Measurements from ENCODE around the gene RPS4Y1.
"Not testable (repeated sequence)": the region's sequence is repeated elsewhere in the genome, so short reads cannot be mapped to it uniquely, and the experiment has no call there.

DNA sequence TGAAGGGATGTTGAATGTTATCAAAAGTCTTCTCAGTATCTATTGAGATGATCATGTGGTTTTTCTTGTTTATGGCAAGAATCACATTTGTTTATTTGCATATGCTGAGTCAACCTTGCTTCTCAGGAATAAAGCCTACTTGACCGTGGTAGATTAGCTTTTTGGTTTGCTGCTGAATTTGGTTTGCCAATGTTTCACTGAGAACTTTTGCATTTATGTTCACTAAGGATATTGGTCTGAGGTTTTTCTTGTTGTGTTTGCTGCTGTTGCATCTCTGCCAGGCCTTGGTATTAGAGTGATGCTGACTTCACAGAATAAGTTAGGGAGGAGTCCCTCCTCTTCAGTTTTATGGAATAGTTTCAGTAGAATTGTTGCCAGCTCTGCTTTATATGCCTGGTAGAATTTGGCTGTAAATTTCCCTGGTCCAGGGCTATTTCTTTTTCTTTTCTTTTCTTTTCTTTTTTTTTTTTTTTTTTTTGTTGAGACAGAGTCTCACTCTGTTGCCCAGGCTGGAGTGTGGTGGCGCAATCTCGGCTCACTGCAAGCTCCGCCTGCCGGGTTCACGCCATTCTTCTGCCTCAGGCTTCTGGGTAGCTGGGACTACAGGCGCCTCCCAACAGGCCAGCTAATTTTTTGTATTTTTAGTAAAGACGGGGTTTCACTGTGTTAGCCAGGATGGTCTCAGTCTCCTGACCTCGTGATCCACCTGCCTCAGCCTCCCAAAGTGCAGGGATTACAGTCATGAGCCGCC, 24.1 kb upstream of the RPS4Y1 start:
- TF ChIP-seq, protein P1, sequence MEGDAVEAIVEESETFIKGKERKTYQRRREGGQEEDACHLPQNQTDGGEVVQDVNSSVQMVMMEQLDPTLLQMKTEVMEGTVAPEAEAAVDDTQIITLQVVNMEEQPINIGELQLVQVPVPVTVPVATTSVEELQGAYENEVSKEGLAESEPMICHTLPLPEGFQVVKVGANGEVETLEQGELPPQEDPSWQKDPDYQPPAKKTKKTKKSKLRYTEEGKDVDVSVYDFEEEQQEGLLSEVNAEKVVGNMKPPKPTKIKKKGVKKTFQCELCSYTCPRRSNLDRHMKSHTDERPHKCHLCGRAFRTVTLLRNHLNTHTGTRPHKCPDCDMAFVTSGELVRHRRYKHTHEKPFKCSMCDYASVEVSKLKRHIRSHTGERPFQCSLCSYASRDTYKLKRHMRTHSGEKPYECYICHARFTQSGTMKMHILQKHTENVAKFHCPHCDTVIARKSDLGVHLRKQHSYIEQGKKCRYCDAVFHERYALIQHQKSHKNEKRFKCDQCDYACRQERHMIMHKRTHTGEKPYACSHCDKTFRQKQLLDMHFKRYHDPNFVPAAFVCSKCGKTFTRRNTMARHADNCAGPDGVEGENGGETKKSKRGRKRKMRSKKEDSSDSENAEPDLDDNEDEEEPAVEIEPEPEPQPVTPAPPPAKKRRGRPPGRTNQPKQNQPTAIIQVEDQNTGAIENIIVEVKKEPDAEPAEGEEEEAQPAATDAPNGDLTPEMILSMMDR (conservative IDR thresholded peaks at IDR 0.05) = not testable (repeated sequence)
- TF ChIP-seq EZH2 (IDR thresholded peaks at IDR 0.05; ENCODE audit: low read depth) = not testable (repeated sequence)
